C4-2B (cell line): Measurements from ENCODE around the gene SUCO.

Experiments
- ZFX ChIP-seq: fragments of 450-650 bp; IDR thresholded peaks from 2 replicates; pipeline ENCODE4 v1.6.1; 2017
- TF ChIP-seq, protein P1 (sequence below): fragments of 450-650 bp; conservative IDR thresholded peaks from 2 replicates; pipeline ENCODE4 v1.5.1; 2017; ENCODE audit warnings: mild to moderate bottlenecking

DNA sequence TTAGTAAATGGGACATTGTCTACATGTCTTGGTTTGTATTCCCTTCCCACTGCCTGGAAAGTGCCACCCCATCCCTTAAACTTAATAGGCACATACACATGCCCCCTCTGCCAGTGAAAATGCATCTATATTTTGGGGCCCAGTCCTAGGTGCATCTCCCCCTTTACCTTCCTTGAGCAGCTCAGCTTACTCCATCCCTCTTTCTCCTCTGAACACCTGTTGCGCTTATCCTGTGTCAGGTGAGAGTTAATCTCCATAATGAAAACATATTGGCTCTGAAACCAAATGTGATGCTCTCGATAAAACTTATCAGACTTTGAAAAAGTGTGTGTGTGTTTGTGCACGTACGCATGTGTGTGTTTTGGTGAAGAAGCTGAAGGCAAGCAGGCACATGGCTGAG, 15.4 kb upstream of the SUCO start:
- TF ChIP-seq, protein P1, sequence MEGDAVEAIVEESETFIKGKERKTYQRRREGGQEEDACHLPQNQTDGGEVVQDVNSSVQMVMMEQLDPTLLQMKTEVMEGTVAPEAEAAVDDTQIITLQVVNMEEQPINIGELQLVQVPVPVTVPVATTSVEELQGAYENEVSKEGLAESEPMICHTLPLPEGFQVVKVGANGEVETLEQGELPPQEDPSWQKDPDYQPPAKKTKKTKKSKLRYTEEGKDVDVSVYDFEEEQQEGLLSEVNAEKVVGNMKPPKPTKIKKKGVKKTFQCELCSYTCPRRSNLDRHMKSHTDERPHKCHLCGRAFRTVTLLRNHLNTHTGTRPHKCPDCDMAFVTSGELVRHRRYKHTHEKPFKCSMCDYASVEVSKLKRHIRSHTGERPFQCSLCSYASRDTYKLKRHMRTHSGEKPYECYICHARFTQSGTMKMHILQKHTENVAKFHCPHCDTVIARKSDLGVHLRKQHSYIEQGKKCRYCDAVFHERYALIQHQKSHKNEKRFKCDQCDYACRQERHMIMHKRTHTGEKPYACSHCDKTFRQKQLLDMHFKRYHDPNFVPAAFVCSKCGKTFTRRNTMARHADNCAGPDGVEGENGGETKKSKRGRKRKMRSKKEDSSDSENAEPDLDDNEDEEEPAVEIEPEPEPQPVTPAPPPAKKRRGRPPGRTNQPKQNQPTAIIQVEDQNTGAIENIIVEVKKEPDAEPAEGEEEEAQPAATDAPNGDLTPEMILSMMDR = no peak
- TF ChIP-seq ZFX = no peak
